ENCODE measurements around the gene ASIC4. TPM values are rescaled to one million over a fixed set of nuclear protein-coding genes. Genes with fewer than 3 reads are reported as not detected.
A peak's percentile ranks its signal among the peaks of the same experiment; 100 is the strongest.

The ASIC4 gene
- total and polyA plus RNA-seq, 2 of the 13 experiments (the other 11 are each of a cell fraction or from before 2014, with no cell fraction given), result 0.03 TPM; not detected in 1

GRCh38 chr2:219521066-219521880, 7.0 kb downstream of the ASIC4 start (continued):
- 0 out of 2 replicates have a peak, but pooled peaks have one; percentile 23 for TF ChIP-seq ZNF609 (CRISPR knock-in tag; IDR thresholded peaks at IDR 0.05; ENCODE audit: borderline replicate concordance)
- TF ChIP-seq E2F1 (CRISPR knock-in tag; IDR thresholded peaks at IDR 0.05), result no peak
- TF ChIP-seq ZBED4 (CRISPR knock-in tag; IDR thresholded peaks at IDR 0.05; ENCODE audit: borderline replicate concordance), result no peak
- TF ChIP-seq ZNF562 (CRISPR knock-in tag; IDR thresholded peaks at IDR 0.05; ENCODE audit: borderline replicate concordance), result no peak
- TF ChIP-seq DR1 (CRISPR knock-in tag; IDR thresholded peaks at IDR 0.05), result no peak
- no peak for TF ChIP-seq ZNF510 (CRISPR knock-in tag; IDR thresholded peaks at IDR 0.05; ENCODE audit: low read depth)
- TF ChIP-seq ZNF703 (CRISPR knock-in tag; IDR thresholded peaks at IDR 0.05; ENCODE audit: borderline replicate concordance), result no peak
- TF ChIP-seq ZBTB42 (CRISPR knock-in tag; IDR thresholded peaks at IDR 0.05), result no peak
- TF ChIP-seq AHR (CRISPR knock-in tag; IDR thresholded peaks at IDR 0.05), result no peak
- TF ChIP-seq NR2F6 (IDR thresholded peaks at IDR 0.05), result no peak
- no peak for TF ChIP-seq NR2F6 (CRISPR knock-in tag; IDR thresholded peaks at IDR 0.05)
- TF ChIP-seq BRD4 (CRISPR knock-in tag; IDR thresholded peaks at IDR 0.05), result no peak
- TF ChIP-seq CCAR2 (optimal IDR thresholded peaks at IDR 0.05; ENCODE audit: low read depth, low read length), result no peak
- TF ChIP-seq POLR2G (IDR thresholded peaks at IDR 0.05; ENCODE audit: low read depth, low read length), result no peak
- TF ChIP-seq ZNF451 (CRISPR knock-in tag; IDR thresholded peaks at IDR 0.05), result no peak
- TF ChIP-seq KDM3A (CRISPR knock-in tag; IDR thresholded peaks at IDR 0.05; ENCODE audit: low read depth), result no peak
- no peak for TF ChIP-seq GABPB1 (CRISPR knock-in tag; IDR thresholded peaks at IDR 0.05)
- TF ChIP-seq BHLHE40 (IDR thresholded peaks at IDR 0.05; ENCODE audit: low read length), result no peak
- no peak for TF ChIP-seq ZNF572 (CRISPR knock-in tag; IDR thresholded peaks at IDR 0.05)
- no peak for TF ChIP-seq ZKSCAN1 (IDR thresholded peaks at IDR 0.05; ENCODE audit: low read length)

Data from HepG2 (cell line).